Measurements from ENCODE around the gene CORO7.
A peak's percentile ranks its signal among the peaks of the same experiment; 100 is the strongest.

CORO7 gene

GRCh38 chr16:4322121-4323052, 94.0 kb downstream of the CORO7 start:
- H3K4me3 ChIP-seq (ENCODE audit: low read length in 2 of 2): no peak overlapping the region
- no CpG with 5 or more reads among the region's 30 CpGs for WGBS, 2 donors (ENCODE audit: extremely low coverage in 2 of 2, insufficient read length in 2 of 2, insufficient replicate concordance in 1 of 2)
- no peaks in the 10 kb centered on the region for H3K27me3 ChIP-seq (ENCODE audit: control insufficient read depth in 3 of 3, insufficient read depth in 3 of 3, low read depth in 1 of 3, low read length in 3 of 3)
- H2AK5ac ChIP-seq (ENCODE audit: low read depth, low read length): peak overlapping the region; percentile 37
- no peak overlapping the region for H2BK5ac ChIP-seq (ENCODE audit: low read length)
- no peak overlapping the region for H3K27ac ChIP-seq (replicated peaks; ENCODE audit: low read length)
- peak overlapping the region; percentile 38 for H3K14ac ChIP-seq (ENCODE audit: low read length)
- no peaks in the 10 kb centered on the region for H3K9me3 ChIP-seq (replicated peaks in 1 of 2; ENCODE audit: control insufficient read depth in 2 of 2, insufficient read depth in 1 of 2, low read depth in 1 of 2, low read length in 2 of 2)
- H3K18ac ChIP-seq (ENCODE audit: low read length): peak overlapping the region; percentile 71
- DNase-seq (ENCODE audit: low spot score): no peak
- H4K8ac ChIP-seq (ENCODE audit: low read depth, low read length): peak overlapping the region; percentile 43
- H2AFZ ChIP-seq (ENCODE audit: low read length): no peak overlapping the region
- H3K4me1 ChIP-seq (ENCODE audit: control insufficient read depth in 2 of 2, insufficient read depth in 1 of 2, low read depth in 1 of 2, low read length in 2 of 2): peaks cover 24 to 43% of the 10 kb centered on the region in 2 donors
- H3K36me3 ChIP-seq (replicated peaks in 1 of 2; ENCODE audit: control insufficient read depth in 2 of 2, insufficient read depth in 2 of 2, low read length in 2 of 2): no peaks in the 10 kb centered on the region
- H2BK15ac ChIP-seq (ENCODE audit: low read length): peak overlapping the region; percentile 49
- H2BK12ac ChIP-seq (ENCODE audit: low read length): no peak overlapping the region
- no peak overlapping the region for H4K91ac ChIP-seq (ENCODE audit: low read depth, low read length, poor library complexity)
- H3K4ac ChIP-seq (ENCODE audit: low read length): peak overlapping the region; percentile 37
- H3K23ac ChIP-seq (ENCODE audit: low read depth, low read length, poor library complexity): peak overlapping the region; percentile 73
- H2BK120ac ChIP-seq (ENCODE audit: low read depth, low read length): no peak overlapping the region
- peak overlapping the region; percentile 21 for H3K9ac ChIP-seq (ENCODE audit: low read depth, low read length, poor library complexity)
- H3K4me2 ChIP-seq (ENCODE audit: insufficient read depth, low read length, poor library complexity, severe bottlenecking): no peak overlapping the region
- H3K79me1 ChIP-seq (ENCODE audit: low read depth, low read length): peaks cover 37% of the 10 kb centered on the region

- Histone ChIP-seq H3K9ac (ENCODE audit: low read depth, low read length, poor library complexity) (peak overlapping the region; percentile 2), H4K91ac (ENCODE audit: low read depth, low read length, poor library complexity) (no peak overlapping the region), H2BK12ac (ENCODE audit: low read length) (no peak overlapping the region)
Measured at GRCh38 chr16:4321286-4322120, 94.9 kb downstream of the CORO7 start.

GRCh38 chr16:4320571-4321137, 95.7 kb downstream of the CORO7 start:
- WGBS, 2 donors (ENCODE audit: extremely low coverage in 2 of 2, insufficient read length in 2 of 2, insufficient replicate concordance in 1 of 2): no CpG with 5 or more reads among the region's 16 CpGs
- Histone ChIP-seq H3K4ac (ENCODE audit: low read length) (no peak overlapping the region), H3K4me1 (ENCODE audit: control insufficient read depth in 2 of 2, insufficient read depth in 1 of 2, low read depth in 1 of 2, low read length in 2 of 2) (peaks cover 29 to 46% of the 10 kb centered on the region in 2 donors), H3K9ac (ENCODE audit: low read depth, low read length, poor library complexity) (no peak overlapping the region), H3K79me1 (ENCODE audit: low read depth, low read length) (peaks cover 44% of the 10 kb centered on the region), H3K14ac (ENCODE audit: low read length) (peak overlapping the region; percentile 71), H3K4me2 (ENCODE audit: insufficient read depth, low read length, poor library complexity, severe bottlenecking) (no peak overlapping the region), H3K27ac (replicated peaks; ENCODE audit: low read length) (no peak overlapping the region), H2BK12ac (ENCODE audit: low read length) (no peak overlapping the region), H3K4me3 (ENCODE audit: low read length in 2 of 2) (no peak overlapping the region), H3K23ac (ENCODE audit: low read depth, low read length, poor library complexity) (no peak overlapping the region), H3K36me3 (replicated peaks in 1 of 2; ENCODE audit: control insufficient read depth in 2 of 2, insufficient read depth in 2 of 2, low read length in 2 of 2) (no peaks in the 10 kb centered on the region), H2BK15ac (ENCODE audit: low read length) (no peak overlapping the region), H2BK120ac (ENCODE audit: low read depth, low read length) (no peak overlapping the region), H2BK5ac (ENCODE audit: low read length) (no peak overlapping the region), H2AFZ (ENCODE audit: low read length) (no peak overlapping the region), H2AK5ac (ENCODE audit: low read depth, low read length) (peak overlapping the region; percentile 92), H3K9me3 (replicated peaks in 1 of 2; ENCODE audit: control insufficient read depth in 2 of 2, insufficient read depth in 1 of 2, low read depth in 1 of 2, low read length in 2 of 2) (no peaks in the 10 kb centered on the region), H4K91ac (ENCODE audit: low read depth, low read length, poor library complexity) (no peak overlapping the region), H3K18ac (ENCODE audit: low read length) (peak overlapping the region; percentile 71), H4K8ac (ENCODE audit: low read depth, low read length) (no peak overlapping the region), H3K27me3 (ENCODE audit: control insufficient read depth in 3 of 3, insufficient read depth in 3 of 3, low read depth in 1 of 3, low read length in 3 of 3) (no peaks in the 10 kb centered on the region)
- DNase-seq (ENCODE audit: low spot score): no peak

More at GRCh38 chr16:4321286-4322120, 94.9 kb downstream of the CORO7 start:
- Histone ChIP-seq H2AFZ (ENCODE audit: low read length) (no peak overlapping the region), H2BK120ac (ENCODE audit: low read depth, low read length) (no peak overlapping the region), H3K14ac (ENCODE audit: low read length) (peak overlapping the region; percentile 38), H3K23ac (ENCODE audit: low read depth, low read length, poor library complexity) (no peak overlapping the region), H3K9me3 (replicated peaks in 1 of 2; ENCODE audit: control insufficient read depth in 2 of 2, insufficient read depth in 1 of 2, low read depth in 1 of 2, low read length in 2 of 2) (no peaks in the 10 kb centered on the region), H3K18ac (ENCODE audit: low read length) (no peak overlapping the region), H3K27ac (replicated peaks; ENCODE audit: low read length) (no peak overlapping the region), H3K36me3 (replicated peaks in 1 of 2; ENCODE audit: control insufficient read depth in 2 of 2, insufficient read depth in 2 of 2, low read length in 2 of 2) (no peaks in the 10 kb centered on the region), H3K4me2 (ENCODE audit: insufficient read depth, low read length, poor library complexity, severe bottlenecking) (no peak overlapping the region), H3K4me1 (ENCODE audit: control insufficient read depth in 2 of 2, insufficient read depth in 1 of 2, low read depth in 1 of 2, low read length in 2 of 2) (peaks cover 29 to 46% of the 10 kb centered on the region in 2 donors), H3K79me1 (ENCODE audit: low read depth, low read length) (peaks cover 44% of the 10 kb centered on the region), H2BK15ac (ENCODE audit: low read length) (no peak overlapping the region), H3K4me3 (ENCODE audit: low read length in 2 of 2) (no peak overlapping the region), H3K4ac (ENCODE audit: low read length) (no peak overlapping the region), H2BK5ac (ENCODE audit: low read length) (no peak overlapping the region), H2AK5ac (ENCODE audit: low read depth, low read length) (peak overlapping the region; percentile 20), H3K27me3 (ENCODE audit: control insufficient read depth in 3 of 3, insufficient read depth in 3 of 3, low read depth in 1 of 3, low read length in 3 of 3) (no peaks in the 10 kb centered on the region), H4K8ac (ENCODE audit: low read depth, low read length) (peak overlapping the region; percentile 43)
- no peak for DNase-seq (ENCODE audit: low spot score)
- no CpG with 5 or more reads among the region's 19 CpGs for WGBS, 2 donors (ENCODE audit: extremely low coverage in 2 of 2, insufficient read length in 2 of 2, insufficient replicate concordance in 1 of 2)
